ENCODE results near the gene TRAPPC11. TPM values are rescaled to one million over a fixed set of nuclear protein-coding genes. Genes with fewer than 3 reads are reported as not detected.
"Not testable (repeated sequence)": the region's sequence is repeated elsewhere in the genome, so short reads cannot be mapped to it uniquely, and the experiment has no call there.

The TRAPPC11 gene
- total and polyA plus RNA-seq, 9 donors, result 21.2 to 52.7 (median 40.5) TPM

- Histone ChIP-seq H3K4me3 (peak overlapping the region; percentile 42), H3K27me3 (no peaks in the 10 kb centered on the region), H3K36me3 (no peaks in the 10 kb centered on the region), H3K27ac (peak overlapping the region; percentile 2 to 26), H3K4me1 (ENCODE audit: insufficient read depth) (peaks cover 3% of the 10 kb centered on the region), H3K9me3 (no peaks in the 10 kb centered on the region)
- intact Hi-C loops (cut with DNase I), result loop anchor here in 1 of 4 donors (10.0 kb wide), 1 partner anchor 248 kb away; no protein-coding TSS in a partner anchor
- peak; percentile 51 to 74 (median 56) for DNase-seq
- WGBS, 3 donors, result 10 to 12% (median 11%) methylated on average over 47 to 70 of the region's 70 CpGs
- no peak for TF ChIP-seq CTCF (IDR thresholded peaks at IDR 0.05)
- TF ChIP-seq POLR2A (IDR thresholded peaks at IDR 0.05), result no peak
- no peak for TF ChIP-seq EP300 (IDR thresholded peaks at IDR 0.05)
Observed at GRCh38 chr4:183722731-183723560, 63.9 kb downstream of the TRAPPC11 start.

- Histone ChIP-seq H3K27me3 (no peaks in the 10 kb centered on the region), H3K27ac (no peak overlapping the region), H3K4me3 (no peak overlapping the region), H3K9me3 (no peaks in the 10 kb centered on the region), H3K4me1 (ENCODE audit: insufficient read depth) (peaks cover 3% of the 10 kb centered on the region), H3K36me3 (no peaks in the 10 kb centered on the region)
- no peak for DNase-seq
- intact Hi-C loops (cut with DNase I), result loop anchor here in 1 of 4 donors (10.0 kb wide), 1 partner anchor 249 kb away; no protein-coding TSS in a partner anchor
- no peak for TF ChIP-seq EP300 (IDR thresholded peaks at IDR 0.05)
- TF ChIP-seq CTCF (IDR thresholded peaks at IDR 0.05), result no peak
- TF ChIP-seq POLR2A (IDR thresholded peaks at IDR 0.05), result no peak
- 86 to 88% (median 86%) methylated on average over 12 of the region's 12 CpGs for WGBS, 3 donors
Observed at GRCh38 chr4:183723561-183724228, 64.6 kb downstream of the TRAPPC11 start.

GRCh38 chr4:183725585-183725984 is 66.5 kb downstream of the TRAPPC11 start:
- H3K27ac ChIP-seq; H3K9me3 ChIP-seq; H3K4me1 ChIP-seq (ENCODE audit: insufficient read depth); H3K27me3 ChIP-seq; DNase-seq; H3K4me3 ChIP-seq; H3K36me3 ChIP-seq: not testable (repeated sequence)
- intact Hi-C loops (cut with DNase I), result loop anchor here in 1 of 4 donors (10.0 kb wide), 1 partner anchor 251 kb away; no protein-coding TSS in a partner anchor
- 78 to 88% (median 86%) methylated on average over 5 of the region's 5 CpGs for WGBS, 3 donors

- Histone ChIP-seq H3K4me1 (ENCODE audit: insufficient read depth) (peaks cover 3% of the 10 kb centered on the region), H3K27ac (no peak overlapping the region), H3K36me3 (no peaks in the 10 kb centered on the region), H3K27me3 (no peaks in the 10 kb centered on the region), H3K4me3 (no peak overlapping the region), H3K9me3 (no peaks in the 10 kb centered on the region)
- no peak for TF ChIP-seq EP300 (IDR thresholded peaks at IDR 0.05)
- no peak for TF ChIP-seq CTCF (IDR thresholded peaks at IDR 0.05)
- TF ChIP-seq POLR2A (IDR thresholded peaks at IDR 0.05), result no peak
- 83 to 94% (median 84%) methylated on average over 5 of the region's 5 CpGs for WGBS, 3 donors
- no peak for DNase-seq
- intact Hi-C loops (cut with DNase I), result loop anchor here in 1 of 4 donors (10.0 kb wide), 1 partner anchor 253 kb away; no protein-coding TSS in a partner anchor
Observed at GRCh38 chr4:183727482-183727881, 68.4 kb downstream of the TRAPPC11 start.
